ENCODE results near the gene OR13A1.
"Not testable (repeated sequence)": the region's sequence is repeated elsewhere in the genome, so short reads cannot be mapped to it uniquely, and the experiment has no call there.

OR13A1 gene

GRCh38 chr10:45325116-45325515, 9.7 kb upstream of the OR13A1 start:
- no peak for FAIRE-seq
- TF ChIP-seq TAF1 (IDR thresholded peaks at IDR 0.05; ENCODE audit: borderline replicate concordance, low read depth, low read length) (no peak), POLR2AphosphoS5 (IDR thresholded peaks at IDR 0.05; ENCODE audit: low read depth, low read length) (no peak), POLR2A (IDR thresholded peaks at IDR 0.05; ENCODE audit: low read depth, low read length) (no peak)
- DNase-seq (ENCODE audit: insufficient read length), result no peak

GRCh38 chr10:45319702-45320101, 4.3 kb upstream of the OR13A1 start:
- DNase-seq (ENCODE audit: insufficient read length) (no peak), FAIRE-seq (no peak)
- no peak for TF ChIP-seq POLR2AphosphoS5 (IDR thresholded peaks at IDR 0.05; ENCODE audit: low read depth, low read length)
- TF ChIP-seq TAF1 (IDR thresholded peaks at IDR 0.05; ENCODE audit: borderline replicate concordance, low read depth, low read length), result no peak
- no peak for TF ChIP-seq POLR2A (IDR thresholded peaks at IDR 0.05; ENCODE audit: low read depth, low read length)

- FAIRE-seq (no peak), DNase-seq (ENCODE audit: insufficient read length) (no peak)
- TF ChIP-seq POLR2A (IDR thresholded peaks at IDR 0.05; ENCODE audit: low read depth, low read length), result no peak
- no peak for TF ChIP-seq TAF1 (IDR thresholded peaks at IDR 0.05; ENCODE audit: borderline replicate concordance, low read depth, low read length)
- no peak for TF ChIP-seq POLR2AphosphoS5 (IDR thresholded peaks at IDR 0.05; ENCODE audit: low read depth, low read length)
Observed at GRCh38 chr10:45313264-45313873, 2.0 kb downstream of the OR13A1 start.

GRCh38 chr10:45308707-45309106, 6.7 kb downstream of the OR13A1 start:
- no peak for TF ChIP-seq TAF1 (IDR thresholded peaks at IDR 0.05; ENCODE audit: borderline replicate concordance, low read depth, low read length)
- TF ChIP-seq POLR2AphosphoS5 (IDR thresholded peaks at IDR 0.05; ENCODE audit: low read depth, low read length), result no peak
- no peak for TF ChIP-seq POLR2A (IDR thresholded peaks at IDR 0.05; ENCODE audit: low read depth, low read length)
- FAIRE-seq, result peak; percentile 21
- DNase-seq (ENCODE audit: insufficient read length), result no peak

- no peak for FAIRE-seq
- TF ChIP-seq POLR2AphosphoS5 (IDR thresholded peaks at IDR 0.05; ENCODE audit: low read depth, low read length) (no peak), TAF1 (IDR thresholded peaks at IDR 0.05; ENCODE audit: borderline replicate concordance, low read depth, low read length) (no peak), POLR2A (IDR thresholded peaks at IDR 0.05; ENCODE audit: low read depth, low read length) (no peak)
- no peak for DNase-seq (ENCODE audit: insufficient read length)
Observed at GRCh38 chr10:45302573-45302972, 12.8 kb downstream of the OR13A1 start.

GRCh38 chr10:45298341-45298955, 17.0 kb downstream of the OR13A1 start:
- DNase-seq (ENCODE audit: insufficient read length); FAIRE-seq: not testable (repeated sequence)

GRCh38 chr10:45294681-45295080, 20.7 kb downstream of the OR13A1 start:
- no peak for TF ChIP-seq TAF1 (IDR thresholded peaks at IDR 0.05; ENCODE audit: borderline replicate concordance, low read depth, low read length)
- no peak for TF ChIP-seq POLR2AphosphoS5 (IDR thresholded peaks at IDR 0.05; ENCODE audit: low read depth, low read length)
- TF ChIP-seq POLR2A (IDR thresholded peaks at IDR 0.05; ENCODE audit: low read depth, low read length), result no peak
- no peak for DNase-seq (ENCODE audit: insufficient read length)
- no peak for FAIRE-seq

- DNase-seq (ENCODE audit: insufficient read length) (no peak), FAIRE-seq (no peak)
- TF ChIP-seq TAF1 (IDR thresholded peaks at IDR 0.05; ENCODE audit: borderline replicate concordance, low read depth, low read length) (no peak), POLR2AphosphoS5 (IDR thresholded peaks at IDR 0.05; ENCODE audit: low read depth, low read length) (no peak), POLR2A (IDR thresholded peaks at IDR 0.05; ENCODE audit: low read depth, low read length) (no peak)
Observed at GRCh38 chr10:45286980-45287379, 28.4 kb downstream of the OR13A1 start.

- DNase-seq (ENCODE audit: insufficient read length) (no peak), FAIRE-seq (no peak)
- TF ChIP-seq POLR2A (IDR thresholded peaks at IDR 0.05; ENCODE audit: low read depth, low read length) (no peak), POLR2AphosphoS5 (IDR thresholded peaks at IDR 0.05; ENCODE audit: low read depth, low read length) (no peak), TAF1 (IDR thresholded peaks at IDR 0.05; ENCODE audit: borderline replicate concordance, low read depth, low read length) (no peak)
Observed at GRCh38 chr10:45282061-45282460, 33.3 kb downstream of the OR13A1 start.

GRCh38 chr10:45280113-45280760, 35.2 kb downstream of the OR13A1 start:
- no peak for DNase-seq (ENCODE audit: insufficient read length)
- TF ChIP-seq TAF1 (IDR thresholded peaks at IDR 0.05; ENCODE audit: borderline replicate concordance, low read depth, low read length) (no peak), POLR2AphosphoS5 (IDR thresholded peaks at IDR 0.05; ENCODE audit: low read depth, low read length) (no peak), POLR2A (IDR thresholded peaks at IDR 0.05; ENCODE audit: low read depth, low read length) (no peak)
- no peak for FAIRE-seq

GRCh38 chr10:45279682-45280081, 35.7 kb downstream of the OR13A1 start:
- TF ChIP-seq TAF1 (IDR thresholded peaks at IDR 0.05; ENCODE audit: borderline replicate concordance, low read depth, low read length), result no peak
- no peak for TF ChIP-seq POLR2AphosphoS5 (IDR thresholded peaks at IDR 0.05; ENCODE audit: low read depth, low read length)
- no peak for TF ChIP-seq POLR2A (IDR thresholded peaks at IDR 0.05; ENCODE audit: low read depth, low read length)
- DNase-seq (ENCODE audit: insufficient read length) (no peak), FAIRE-seq (no peak)

- TF ChIP-seq POLR2AphosphoS5 (IDR thresholded peaks at IDR 0.05; ENCODE audit: low read depth, low read length), result no peak
- no peak for TF ChIP-seq POLR2A (IDR thresholded peaks at IDR 0.05; ENCODE audit: low read depth, low read length)
- no peak for TF ChIP-seq TAF1 (IDR thresholded peaks at IDR 0.05; ENCODE audit: borderline replicate concordance, low read depth, low read length)
- DNase-seq (ENCODE audit: insufficient read length), result no peak
- no peak for FAIRE-seq
Observed at GRCh38 chr10:45278860-45279498, 36.4 kb downstream of the OR13A1 start.

GRCh38 chr10:45276146-45276545, 39.3 kb downstream of the OR13A1 start:
- not testable (repeated sequence) for DNase-seq (ENCODE audit: insufficient read length); FAIRE-seq
